OCI-LY7 (cell line): Measurements from ENCODE around the gene GTF2H2C_2.
"Not testable (repeated sequence)": the region's sequence is repeated elsewhere in the genome, so short reads cannot be mapped to it uniquely, and the experiment has no call there.

ENCODE experiments used
- CTCF ChIP-seq: fragments of 200-600 bp; sonication (generic); conservative IDR thresholded peaks from 2 replicates; pipeline ENCODE4 v1.5.1; 2014; ENCODE audit warnings: mild to moderate bottlenecking, antibody characterized with exemption, low read length, moderate library complexity, mixed read lengths
- EZH2phosphoT487 ChIP-seq: fragments of 200-600 bp; sonication (generic); IDR thresholded peaks from 2 replicates; pipeline ENCODE4 v1.6.1; 2018; ENCODE audit warnings: low read depth, borderline replicate concordance, mild to moderate bottlenecking, mixed run types, antibody characterized with exemption, low read length, moderate library complexity, mixed read lengths

- not testable (repeated sequence) for TF ChIP-seq EZH2phosphoT487, CTCF
Measured at GRCh38 chr5:70421322-70421721, 6.2 kb downstream of the GTF2H2C_2 start.
